Natural killer cell (primary cell): ENCODE results near the gene ALG5. TPM values are rescaled to one million over a fixed set of nuclear protein-coding genes. Genes with fewer than 3 reads are reported as not detected.

ENCODE experiments used
- ATAC-seq, 3 donors: fragments of 150-1000 bp in 2 of 3; fragments of 200-7000 bp in 1 of 3; cut with Tn5 transposase; 1 replicate in 1 of 3; 2 replicates in 2 of 3; pipeline ENCODE4 v1.10.0; 2021; ENCODE audit warnings: mild to moderate bottlenecking in 2 of 3, moderate library complexity in 2 of 3
- DNase-seq, 2 donors: peaks; one replicate each; pipeline versions ENCODE4 v3.0.0 to v3.0.0-alpha.2; 2013 to 2021; ENCODE audit warnings: mixed read lengths in 1 of 2
- H3K27ac ChIP-seq: one replicate; pipeline ENCODE4 v1.5.1; 2013; ENCODE audit warnings: mild to moderate bottlenecking, low read length
- H3K27me3 ChIP-seq: one replicate; pipeline ENCODE4 v1.6.1; 2013; ENCODE audit warnings: low read length; ENCODE audit not compliant: control insufficient read depth, insufficient read depth
- H3K36me3 ChIP-seq: one replicate; pipeline ENCODE4 v1.6.1; 2013; ENCODE audit warnings: low read length; ENCODE audit not compliant: control insufficient read depth, insufficient read depth
- H3K4me1 ChIP-seq: one replicate; pipeline ENCODE4 v1.6.1; 2013; ENCODE audit warnings: low read length; ENCODE audit not compliant: control insufficient read depth, insufficient read depth
- H3K4me3 ChIP-seq: one replicate; pipeline ENCODE4 v1.5.1; 2013; ENCODE audit warnings: low read length
- H3K9me3 ChIP-seq: one replicate; pipeline ENCODE4 v1.6.1; 2013; ENCODE audit warnings: low read length; ENCODE audit not compliant: control insufficient read depth, insufficient read depth
- H3K27ac Mint-ChIP-seq, 2 donors: one replicate each; pipeline ENCODE4 v1.8.0; 2022; ENCODE audit warnings: mild to moderate bottlenecking in 2 of 2, mixed read lengths in 2 of 2, moderate library complexity in 1 of 2
- H3K27me3 Mint-ChIP-seq, 2 donors: one replicate each; pipeline ENCODE4 v1.8.0; 2022; ENCODE audit warnings: low read depth in 2 of 2, mixed read lengths in 2 of 2
- H3K36me3 Mint-ChIP-seq: one replicate; pipeline ENCODE4 v1.8.0; 2022; ENCODE audit warnings: mixed read lengths
- H3K4me1 Mint-ChIP-seq, 2 donors: one replicate each; pipeline ENCODE4 v1.8.0; 2022; ENCODE audit warnings: mixed read lengths in 2 of 2
- H3K4me3 Mint-ChIP-seq: one replicate; pipeline ENCODE4 v1.8.0; 2022; ENCODE audit warnings: mild to moderate bottlenecking, moderate library complexity, mixed read lengths
- H3K9me3 Mint-ChIP-seq, 2 donors: one replicate each; pipeline ENCODE4 v1.8.0; 2022; ENCODE audit warnings: mixed read lengths in 2 of 2
- WGBS: methylation state at CpG from one replicate; pipeline ENCODE4 v1.1.7; 2013; ENCODE audit warnings: missing lambda C conversion rate; ENCODE audit not compliant: insufficient coverage; 5-methylcytosine and 5-hydroxymethylcytosine counted together
- intact Hi-C: fragments of 100-400 bp; cut with micrococcal nuclease; formaldehyde crosslinking; loops from one replicate; pipeline ENCODE4 v1.14.2; 2022
- total RNA-seq, 4 donors: library from RNA; stranded (reverse); fragments of 120-200 nt in 1 of 4; gene quantifications; one replicate each; pipeline versions ENCODE4 v1.2.3 to v1.2.4, GENCODE V29; 2013 to 2022
- TF ChIP-seq, protein P1 (sequence below): fragments of 200-600 bp; IDR thresholded peaks from one replicate; pipeline ENCODE4 v1.8.0; 2022; ENCODE audit warnings: antibody characterized with exemption

Gene ALG5
- total RNA-seq, 3 donors from 2014 or later (not counting 1 experiment from before 2014, with no cell fraction given): 20.2 to 25.0 (median 24.5) TPM

DNA sequence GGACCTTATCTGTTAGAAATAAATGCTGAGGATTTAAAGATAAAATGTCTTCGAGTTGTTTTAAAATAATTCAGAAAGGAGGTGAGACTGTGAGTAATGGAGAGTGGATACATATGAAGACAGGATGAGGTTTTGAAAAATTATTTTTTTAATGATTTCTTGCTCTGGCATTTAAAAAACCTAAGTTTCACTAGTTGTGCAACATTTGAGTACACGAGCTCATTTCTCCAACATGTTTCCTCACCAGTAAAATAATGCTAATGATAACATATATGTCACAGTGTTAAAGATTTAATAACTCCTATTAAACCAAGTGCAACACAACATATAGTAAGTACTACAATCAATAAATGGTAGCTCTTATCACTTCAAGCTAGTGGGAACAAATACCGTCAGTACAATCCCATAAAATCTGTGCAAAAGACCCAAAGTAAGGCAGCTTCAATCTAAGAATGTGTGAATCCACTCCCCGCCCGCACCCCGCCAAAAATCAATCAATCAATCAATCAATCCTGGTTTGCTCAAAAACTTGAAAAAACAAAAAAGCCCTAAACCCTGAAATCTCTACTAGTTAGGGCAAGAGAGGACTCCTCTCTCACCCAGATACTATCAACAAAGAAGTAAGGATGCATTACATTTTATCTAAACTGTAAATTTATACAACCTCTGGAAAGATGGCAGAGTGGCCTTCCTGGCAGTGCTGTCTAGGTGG lies 1.3 kb downstream of the ALG5 start:
- no peak overlapping the region for H3K27ac ChIP-seq

GRCh38 chr13:36992362-36992761 lies 6.8 kb downstream of the ALG5 start:
- TF ChIP-seq, protein P1, sequence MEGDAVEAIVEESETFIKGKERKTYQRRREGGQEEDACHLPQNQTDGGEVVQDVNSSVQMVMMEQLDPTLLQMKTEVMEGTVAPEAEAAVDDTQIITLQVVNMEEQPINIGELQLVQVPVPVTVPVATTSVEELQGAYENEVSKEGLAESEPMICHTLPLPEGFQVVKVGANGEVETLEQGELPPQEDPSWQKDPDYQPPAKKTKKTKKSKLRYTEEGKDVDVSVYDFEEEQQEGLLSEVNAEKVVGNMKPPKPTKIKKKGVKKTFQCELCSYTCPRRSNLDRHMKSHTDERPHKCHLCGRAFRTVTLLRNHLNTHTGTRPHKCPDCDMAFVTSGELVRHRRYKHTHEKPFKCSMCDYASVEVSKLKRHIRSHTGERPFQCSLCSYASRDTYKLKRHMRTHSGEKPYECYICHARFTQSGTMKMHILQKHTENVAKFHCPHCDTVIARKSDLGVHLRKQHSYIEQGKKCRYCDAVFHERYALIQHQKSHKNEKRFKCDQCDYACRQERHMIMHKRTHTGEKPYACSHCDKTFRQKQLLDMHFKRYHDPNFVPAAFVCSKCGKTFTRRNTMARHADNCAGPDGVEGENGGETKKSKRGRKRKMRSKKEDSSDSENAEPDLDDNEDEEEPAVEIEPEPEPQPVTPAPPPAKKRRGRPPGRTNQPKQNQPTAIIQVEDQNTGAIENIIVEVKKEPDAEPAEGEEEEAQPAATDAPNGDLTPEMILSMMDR: no peak
- Histone ChIP-seq H3K9me3 (no peaks in the 10 kb centered on the region), H3K4me1 (no peaks in the 10 kb centered on the region), H3K36me3 (peaks cover 75% of the 10 kb centered on the region), H3K4me3 (no peak overlapping the region), H3K27me3 (no peaks in the 10 kb centered on the region), H3K27ac (no peak overlapping the region)
- ATAC-seq: no peak
- Mint-ChIP-seq H3K27ac (no peak overlapping the region), H3K27me3 (no peaks in the 10 kb centered on the region), H3K4me3 (no peak overlapping the region), H3K36me3 (peaks cover 27% of the 10 kb centered on the region), H3K9me3 (no peaks in the 10 kb centered on the region), H3K4me1 (peaks cover 8 to 15% of the 10 kb centered on the region in 2 donors)
- DNase-seq: no peak
- intact Hi-C loops: no loop called here
- WGBS: 100% methylated on average over 2 of the region's 4 CpGs

More for the DNA sequence above, 1.3 kb downstream of the ALG5 start:
- Mint-ChIP-seq H3K36me3 (no peaks in the 10 kb centered on the region), H3K27ac (peak overlapping the region; percentile 99 to 100), H3K4me3 (peak overlapping the region; percentile 99), H3K27me3 (no peaks in the 10 kb centered on the region), H3K4me1 (peaks cover 33 to 46% of the 10 kb centered on the region in 2 donors), H3K9me3 (no peaks in the 10 kb centered on the region)
- TF ChIP-seq, protein P1: no peak
- DNase-seq (no peak), ATAC-seq (no peak)
- H3K27me3 ChIP-seq: no peaks in the 10 kb centered on the region
- H3K36me3 ChIP-seq: peaks cover 23% of the 10 kb centered on the region
- H3K4me1 ChIP-seq: peaks cover 15% of the 10 kb centered on the region
- 89% methylated on average over 5 of the region's 6 CpGs for WGBS
- H3K4me3 ChIP-seq: no peak overlapping the region
- intact Hi-C loops: loop anchor here (5.0 kb wide), 1 partner anchor 181 kb away; the partner anchor contains the start of gene RFXAP
- H3K9me3 ChIP-seq: no peaks in the 10 kb centered on the region

DNA sequence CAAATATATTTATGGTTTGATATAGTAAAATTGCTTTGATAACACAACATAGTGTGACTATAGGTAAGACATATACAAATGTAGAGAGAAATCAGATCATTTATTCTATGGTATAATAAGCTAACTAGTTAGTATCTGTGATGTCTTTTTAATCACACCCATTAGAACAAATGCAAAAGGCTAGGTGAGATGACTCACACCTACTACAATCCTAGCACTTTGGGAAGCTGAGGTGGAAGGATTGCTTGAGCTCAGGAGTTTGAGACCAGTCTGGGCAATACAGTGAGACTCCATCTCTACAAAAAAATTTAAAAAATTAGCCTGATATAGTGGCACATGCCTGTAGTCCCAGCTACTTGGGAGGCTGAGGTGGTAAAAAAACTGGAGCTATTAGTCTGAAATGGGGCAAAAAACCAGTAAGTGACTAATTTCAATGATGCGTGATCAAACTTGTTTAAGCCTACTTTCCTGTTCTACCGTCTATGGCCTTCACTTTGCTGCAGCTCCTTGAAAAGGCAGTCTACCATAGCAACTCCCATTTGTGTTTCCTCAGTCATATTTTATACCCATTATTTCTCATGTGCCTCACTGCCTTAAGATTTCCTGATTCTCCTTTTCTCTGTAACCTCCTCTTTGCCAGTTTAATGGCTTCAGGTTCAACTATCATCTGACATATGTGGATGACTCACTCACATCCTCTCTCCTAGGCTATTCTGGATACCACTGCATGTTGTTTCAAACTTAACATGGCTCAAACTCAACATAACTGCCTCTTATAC lies 12.5 kb downstream of the ALG5 start:
- Histone ChIP-seq H3K9me3 (no peaks in the 10 kb centered on the region), H3K27me3 (no peaks in the 10 kb centered on the region), H3K36me3 (peaks cover 88% of the 10 kb centered on the region), H3K4me1 (no peaks in the 10 kb centered on the region), H3K4me3 (no peak overlapping the region), H3K27ac (no peak overlapping the region)
- H3K27ac Mint-ChIP-seq: peak overlapping the region in 1 of 2 donors; percentile 12
- intact Hi-C loops: no loop called here
- peaks cover 22% of the 10 kb centered on the region for H3K36me3 Mint-ChIP-seq
- TF ChIP-seq, protein P1: no peak
- WGBS: 98% methylated on average over 2 of the region's 2 CpGs
- no peak overlapping the region for H3K4me3 Mint-ChIP-seq
- peaks cover 5% of the 10 kb centered on the region in 2 donors for H3K4me1 Mint-ChIP-seq
- H3K9me3 Mint-ChIP-seq: no peaks in the 10 kb centered on the region
- DNase-seq (no peak), ATAC-seq (no peak)
- no peaks in the 10 kb centered on the region for H3K27me3 Mint-ChIP-seq
